Tibial nerve (tissue), 4 donors: ENCODE measurements around the gene RAB11FIP4. TPM values are rescaled to one million over a fixed set of nuclear protein-coding genes. Genes with fewer than 3 reads are reported as not detected.

Experiments
- DNase-seq, 2 donors: peaks; one replicate each; pipeline ENCODE4 v3.0.0-alpha.2; 2019; ENCODE audit warnings: low spot score in 2 of 2
- H3K27ac ChIP-seq, 4 donors: fragments of 200-600 bp; sonication (generic) in 3 of 4; one replicate each; pipeline ENCODE4 v1.5.1; 2017 to 2019; ENCODE audit warnings: mild to moderate bottlenecking in 1 of 4
- H3K27me3 ChIP-seq, 2 donors: fragments of 200-600 bp; sonication (generic) in 1 of 2; one replicate each; pipeline versions ENCODE4 v1.5.1 to v1.6.0; 2017 to 2019
- H3K36me3 ChIP-seq, 3 donors: fragments of 200-600 bp; sonication (generic); one replicate each; pipeline ENCODE4 v1.5.1; 2018 to 2019
- H3K4me1 ChIP-seq, 4 donors: fragments of 200-600 bp; sonication (generic) in 3 of 4; one replicate each; pipeline ENCODE4 v1.5.1; 2017 to 2019
- H3K4me3 ChIP-seq, 4 donors: fragments of 200-600 bp; sonication (generic) in 3 of 4; one replicate each; pipeline ENCODE4 v1.5.1; 2017 to 2019; ENCODE audit warnings: mild to moderate bottlenecking in 1 of 4, moderate library complexity in 1 of 4
- H3K9me3 ChIP-seq, 4 donors: fragments of 200-600 bp; sonication (generic) in 3 of 4; one replicate each; pipeline ENCODE4 v1.5.1; 2017 to 2019
- CTCF ChIP-seq, 5 experiments: fragments of 200-600 bp in 3 of 5; fragments of 450-650 bp in 2 of 5; sonication (generic) in 3 of 5; IDR thresholded peaks; one replicate each; pipeline ENCODE4 v1.5.1; 2016 to 2019; ENCODE audit warnings: antibody characterized with exemption in 5 of 5, mild to moderate bottlenecking in 3 of 5, moderate library complexity in 2 of 5
- EP300 ChIP-seq, 2 donors: sonication (generic); formaldehyde crosslinking; IDR thresholded peaks; one replicate each; pipeline ENCODE4 v1.6.1; 2017; ENCODE audit warnings: antibody characterized with exemption in 2 of 2, mild to moderate bottlenecking in 1 of 2
- POLR2A ChIP-seq, 2 donors: fragments of 450-650 bp; IDR thresholded peaks; one replicate each; pipeline ENCODE4 v1.6.1; 2017; ENCODE audit warnings: antibody characterized with exemption in 2 of 2, mild to moderate bottlenecking in 2 of 2, moderate library complexity in 2 of 2
- WGBS, 2 donors: methylation state at CpG; one replicate each; pipeline ENCODE4 v1.1.5; 2018; 5-methylcytosine and 5-hydroxymethylcytosine counted together
- total RNA-seq, 4 donors: library from RNA; depleted of rRNA; stranded (reverse); fragments of >200 nt; gene quantifications; one replicate each; pipeline ENCODE4 v1.1.0, GENCODE V29; 2016

The RAB11FIP4 gene
- total RNA-seq, 4 donors from 2014 or later: 2.7 to 6.9 (median 4.1) TPM

GRCh38 chr17:31401456-31402254 is 10.2 kb downstream of the RAB11FIP4 start:
- Histone ChIP-seq H3K27me3 (no peaks in the 10 kb centered on the region), H3K4me3 (no peak overlapping the region), H3K4me1 (no peaks in the 10 kb centered on the region), H3K9me3 (no peaks in the 10 kb centered on the region), H3K36me3 (no peaks in the 10 kb centered on the region), H3K27ac (no peak overlapping the region)
- TF ChIP-seq POLR2A (IDR thresholded peaks at IDR 0.05): no peak
- no peak for TF ChIP-seq EP300 (IDR thresholded peaks at IDR 0.05)
- TF ChIP-seq CTCF (IDR thresholded peaks at IDR 0.05): no peak
- no peak for DNase-seq
- 88 to 92% methylated on average over 10 to 11 of the region's 11 CpGs for WGBS, 2 donors

- no peaks in the 10 kb centered on the region for H3K9me3 ChIP-seq
- WGBS, 2 donors: 77 to 81% methylated on average over 19 of the region's 19 CpGs
- no peak for DNase-seq
These were observed 12.8 kb downstream of the RAB11FIP4 start for GRCh38 chr17:31404028-31404949.

GRCh38 chr17:31405890-31406371 is 14.5 kb downstream of the RAB11FIP4 start:
- no peak for DNase-seq
- 35 to 38% methylated on average over 5 of the region's 5 CpGs for WGBS, 2 donors

More at GRCh38 chr17:31404028-31404949, 12.8 kb downstream of the RAB11FIP4 start:
- Histone ChIP-seq H3K4me3 (no peak overlapping the region), H3K27me3 (no peaks in the 10 kb centered on the region), H3K36me3 (no peaks in the 10 kb centered on the region), H3K27ac (no peak overlapping the region), H3K4me1 (no peaks in the 10 kb centered on the region)
- TF ChIP-seq EP300 (IDR thresholded peaks at IDR 0.05) (no peak), CTCF (IDR thresholded peaks at IDR 0.05) (no peak), POLR2A (IDR thresholded peaks at IDR 0.05) (no peak)

GRCh38 chr17:31408586-31408985 is 17.1 kb downstream of the RAB11FIP4 start:
- no peaks in the 10 kb centered on the region for H3K9me3 ChIP-seq
- H3K27ac ChIP-seq: no peak overlapping the region
- H3K27me3 ChIP-seq: no peaks in the 10 kb centered on the region
- no peak overlapping the region for H3K4me3 ChIP-seq
- peaks cover 0 to 8% (median 3%) of the 10 kb centered on the region in 4 donors for H3K4me1 ChIP-seq
- DNase-seq: no peak
- TF ChIP-seq POLR2A (IDR thresholded peaks at IDR 0.05) (no peak), EP300 (IDR thresholded peaks at IDR 0.05) (no peak), CTCF (IDR thresholded peaks at IDR 0.05) (no peak)
- 84 to 87% methylated on average over 4 of the region's 4 CpGs for WGBS, 2 donors
- no peaks in the 10 kb centered on the region for H3K36me3 ChIP-seq

More at GRCh38 chr17:31405890-31406371, 14.5 kb downstream of the RAB11FIP4 start:
- H3K4me1 ChIP-seq: no peaks in the 10 kb centered on the region
- H3K9me3 ChIP-seq: no peaks in the 10 kb centered on the region
- no peak overlapping the region for H3K27ac ChIP-seq
- TF ChIP-seq CTCF (IDR thresholded peaks at IDR 0.05) (no peak), EP300 (IDR thresholded peaks at IDR 0.05) (no peak), POLR2A (IDR thresholded peaks at IDR 0.05) (no peak)
- no peak overlapping the region for H3K4me3 ChIP-seq
- H3K27me3 ChIP-seq: no peaks in the 10 kb centered on the region
- no peaks in the 10 kb centered on the region for H3K36me3 ChIP-seq
